Measurements from ENCODE around the gene EFNB2. TPM values are rescaled to one million over a fixed set of nuclear protein-coding genes. Genes with fewer than 3 reads are reported as not detected.

EFNB2 gene
- total RNA-seq, 1 donor from 2014 or later: 79.4 TPM

- no peak overlapping the region for H3K27ac Mint-ChIP-seq (ENCODE audit: unreplicated experiment)
- no peak for TF ChIP-seq CTCF (conservative IDR thresholded peaks at IDR 0.05)
- peaks cover 37% of the 10 kb centered on the region for H3K36me3 Mint-ChIP-seq (ENCODE audit: low read depth)
- no peaks in the 10 kb centered on the region for H3K9me3 Mint-ChIP-seq
- H3K4me3 Mint-ChIP-seq: no peak overlapping the region
- peaks cover 34% of the 10 kb centered on the region for H3K4me1 Mint-ChIP-seq
- H3K27me3 Mint-ChIP-seq (ENCODE audit: low read depth): no peaks in the 10 kb centered on the region
- DNase-seq (ENCODE audit: low read depth, low spot score): no peak
Observed at GRCh38 chr13:106558527-106558926, 23.1 kb upstream of the EFNB2 start.

DNA sequence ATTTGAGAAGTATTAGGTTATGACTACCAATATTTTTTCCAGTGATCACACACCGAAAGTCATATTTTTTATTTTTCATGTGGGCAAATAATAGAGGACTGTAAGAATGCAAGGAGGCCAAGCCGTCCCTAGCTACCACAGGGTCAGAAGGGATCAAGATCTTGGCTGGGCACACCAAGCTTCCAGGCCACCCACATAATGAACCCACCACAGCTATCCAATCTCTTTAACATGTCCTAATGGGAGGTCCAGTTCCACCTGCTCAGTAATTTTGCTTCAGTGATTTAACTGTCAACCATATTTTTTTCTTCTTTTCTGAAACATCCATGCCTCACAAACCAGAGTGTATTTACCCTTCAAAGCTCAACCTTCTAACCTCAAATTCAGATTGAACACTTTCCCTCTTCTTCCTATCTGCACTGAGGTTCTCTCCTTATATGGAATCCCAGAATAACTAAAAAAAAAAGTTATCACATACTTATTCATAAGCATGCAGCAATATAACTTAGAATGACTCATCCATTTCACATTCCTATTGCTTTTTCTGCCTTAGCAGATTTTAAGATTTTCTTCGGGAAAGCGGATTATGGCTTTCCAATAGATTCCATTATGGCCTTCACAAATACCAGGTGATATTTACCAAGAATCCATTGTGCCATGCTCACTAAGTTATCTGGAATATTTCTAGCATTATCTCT is 20.3 kb upstream of the EFNB2 start:
- Mint-ChIP-seq H3K4me1 (peaks cover 16% of the 10 kb centered on the region), H3K36me3 (ENCODE audit: low read depth) (peaks cover 42% of the 10 kb centered on the region), H3K27ac (ENCODE audit: unreplicated experiment) (no peak overlapping the region), H3K27me3 (ENCODE audit: low read depth) (no peaks in the 10 kb centered on the region), H3K4me3 (no peak overlapping the region), H3K9me3 (no peaks in the 10 kb centered on the region)
- no peak for DNase-seq (ENCODE audit: low read depth, low spot score)
- no peak for TF ChIP-seq CTCF (conservative IDR thresholded peaks at IDR 0.05)

DNA sequence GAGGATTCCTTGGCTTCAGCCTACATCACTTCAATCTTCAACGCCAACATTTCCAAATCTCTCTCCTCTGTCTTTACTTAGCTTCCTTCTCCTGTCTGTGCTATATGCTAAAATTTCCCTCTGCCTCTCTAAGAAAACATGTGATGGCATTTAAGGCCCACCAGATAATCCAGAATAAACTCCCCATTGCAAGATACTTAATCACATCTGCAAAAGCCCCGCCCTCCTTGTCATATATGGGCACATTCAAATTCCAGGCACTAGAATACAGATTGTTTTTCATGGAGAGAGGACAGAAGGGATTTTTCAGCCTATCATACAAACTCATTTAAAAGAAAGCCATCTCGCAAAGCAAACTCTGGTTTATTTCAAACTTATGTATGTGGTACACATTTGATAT is 16.3 kb upstream of the EFNB2 start:
- no peak for DNase-seq (ENCODE audit: low read depth, low spot score)
- Mint-ChIP-seq H3K9me3 (no peaks in the 10 kb centered on the region), H3K27ac (ENCODE audit: unreplicated experiment) (no peak overlapping the region), H3K27me3 (ENCODE audit: low read depth) (no peaks in the 10 kb centered on the region), H3K4me1 (peaks cover 17% of the 10 kb centered on the region), H3K4me3 (no peak overlapping the region), H3K36me3 (ENCODE audit: low read depth) (peaks cover 46% of the 10 kb centered on the region)
- TF ChIP-seq CTCF (conservative IDR thresholded peaks at IDR 0.05): no peak

GRCh38 chr13:106551350-106551749 is 15.9 kb upstream of the EFNB2 start:
- Mint-ChIP-seq H3K9me3 (no peaks in the 10 kb centered on the region), H3K27ac (ENCODE audit: unreplicated experiment) (no peak overlapping the region), H3K4me1 (peaks cover 17% of the 10 kb centered on the region), H3K36me3 (ENCODE audit: low read depth) (peaks cover 42% of the 10 kb centered on the region), H3K4me3 (no peak overlapping the region), H3K27me3 (ENCODE audit: low read depth) (no peaks in the 10 kb centered on the region)
- no peak for DNase-seq (ENCODE audit: low read depth, low spot score)
- TF ChIP-seq CTCF (conservative IDR thresholded peaks at IDR 0.05): no peak

GRCh38 chr13:106550570-106551135 is 15.2 kb upstream of the EFNB2 start:
- no peak for TF ChIP-seq CTCF (conservative IDR thresholded peaks at IDR 0.05)
- Mint-ChIP-seq H3K36me3 (ENCODE audit: low read depth) (peaks cover 35% of the 10 kb centered on the region), H3K9me3 (no peaks in the 10 kb centered on the region), H3K4me3 (no peak overlapping the region), H3K4me1 (peaks cover 17% of the 10 kb centered on the region), H3K27ac (ENCODE audit: unreplicated experiment) (no peak overlapping the region), H3K27me3 (ENCODE audit: low read depth) (no peaks in the 10 kb centered on the region)
- DNase-seq (ENCODE audit: low read depth, low spot score): no peak
